ENCODE results near the gene COMTD1. TPM values are rescaled to one million over a fixed set of nuclear protein-coding genes. Genes with fewer than 3 reads are reported as not detected.

COMTD1 gene
- total and polyA plus RNA-seq, 2 of the 4 experiments (the other 2 are of a cell fraction) = 1.6 to 6.4 TPM

DNA sequence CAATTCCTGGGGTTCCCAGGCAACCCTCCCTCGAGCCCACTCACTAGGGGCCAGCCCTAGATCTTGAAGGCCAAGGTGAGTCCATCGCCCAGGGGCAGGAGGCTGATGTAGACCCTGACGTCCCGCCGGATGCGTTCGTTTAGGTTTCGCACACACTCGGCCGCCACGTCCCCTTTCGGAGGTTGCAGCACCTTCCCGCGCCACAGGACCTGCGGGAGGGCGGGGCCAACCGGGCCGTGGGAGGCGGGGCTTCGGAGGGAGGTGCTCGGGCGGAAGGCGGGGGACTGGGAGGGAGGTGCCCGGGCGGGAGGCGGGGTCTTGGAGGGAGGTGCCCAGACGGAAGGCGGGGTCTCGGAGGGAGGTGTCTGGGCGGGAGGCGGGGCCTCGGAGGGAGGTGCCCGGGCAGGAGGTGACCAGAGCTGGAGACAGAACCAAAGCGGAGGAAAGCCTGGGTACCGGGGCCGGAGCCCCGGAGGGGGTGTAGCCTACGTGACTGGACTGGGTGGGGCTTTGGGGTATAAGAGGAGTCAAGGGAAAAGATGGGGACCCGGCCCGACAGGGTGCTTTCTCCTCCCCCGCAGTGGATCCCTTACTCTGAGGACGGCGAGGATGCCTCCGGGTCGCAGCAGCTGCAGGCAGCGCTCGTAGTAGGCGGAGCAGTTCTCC, 1.6 kb downstream of the COMTD1 start:
- BruUV-seq (replicated peaks) = no TSS peak
- Histone ChIP-seq H4K5ac (ENCODE audit: low read depth, low read length) (peak overlapping the region; percentile 9; the same call in 1 of the 2 replicates), H3K36me3 (ENCODE audit: control insufficient read depth, insufficient read depth, low read length) (peaks cover 16% of the 10 kb centered on the region), H2BK15ac (ENCODE audit: low read depth, low read length) (no peak overlapping the region; the same call in 2 of the 3 replicates), H3K79me1 (ENCODE audit: low read depth in 1 of 2, low read length in 2 of 2) (peaks cover 4 to 27% of the 10 kb centered on the region in 2 experiments; a peak in 3 of 4 replicates), H3K14ac (replicated peaks; ENCODE audit: low read depth, low read length) (no peak overlapping the region), H4K20me1 (ENCODE audit: insufficient read depth, low read length) (peaks cover 27% of the 10 kb centered on the region), H3K4me1 (ENCODE audit: control insufficient read depth, insufficient read depth, low read length) (peaks cover 10% of the 10 kb centered on the region), H3K18ac (ENCODE audit: low read depth, low read length) (peak overlapping the region; percentile 51), H2BK120ac (ENCODE audit: low read depth, low read length) (peak overlapping the region; percentile 34; the same call in 1 of the 2 replicates), H3K27me3 (ENCODE audit: control insufficient read depth, insufficient read depth, low read length) (no peaks in the 10 kb centered on the region), H3K23ac (ENCODE audit: low read depth, low read length) (0 out of 2 replicates have a peak overlapping the region, but pooled peaks have one; percentile 55), H4K8ac (ENCODE audit: low read depth in 2 of 2, low read length in 2 of 2) (peak overlapping the region; percentile 50 to 66; a peak in 3 of 4 replicates), H2BK5ac (ENCODE audit: low read depth, low read length, poor library complexity, severe bottlenecking) (peak overlapping the region; percentile 23), H2AK9ac (replicated peaks; ENCODE audit: low read depth, low read length, poor library complexity) (peak overlapping the region; percentile 91), H2AFZ (replicated peaks; ENCODE audit: low read length, poor library complexity) (peak overlapping the region; percentile 90), H3K9me3 (ENCODE audit: control insufficient read depth, insufficient read depth, low read length) (no peaks in the 10 kb centered on the region), H2BK20ac (ENCODE audit: low read depth, low read length) (no peak overlapping the region), H3K9ac (ENCODE audit: low read depth, low read length) (peak overlapping the region; percentile 54), H3K4ac (ENCODE audit: low read depth, low read length) (peak overlapping the region; percentile 64), H3K9me1 (ENCODE audit: insufficient read depth, low read length) (peaks cover 4% of the 10 kb centered on the region; the same call in 1 of the 2 replicates), H2AK5ac (ENCODE audit: low read depth, low read length) (peak overlapping the region; percentile 68), H3K56ac (ENCODE audit: extremely low read depth, insufficient read depth, low read length) (no peak overlapping the region), H3K4me3 (ENCODE audit: insufficient read depth, low read depth, low read length) (peak overlapping the region; percentile 57), H3K4me2 (ENCODE audit: low read depth, low read length) (peak overlapping the region; percentile 73), H4K91ac (ENCODE audit: insufficient read depth, low read depth, low read length) (no peak overlapping the region; the same call in 1 of the 2 replicates), H3K27ac (ENCODE audit: insufficient read depth, low read length) (peak overlapping the region; percentile 25)
- WGBS, 2 experiments (ENCODE audit: extremely low coverage in 2 of 2, insufficient read length in 1 of 2) = 14% methylated on average over 19 of the region's 48 CpGs; no CpG with 5 or more reads in 1 of the 2 experiments
- ChIA-PET POLR2A (ENCODE audit: unreplicated experiment) (no interaction called here), CTCF (interaction anchor here (0.6 to 1.6 kb wide), 2 partner anchors 46 to 67 kb away, joined by 3 to 7 read pairs; no protein-coding TSS in a partner anchor)
- in situ Hi-C loops (cut with MboI; ENCODE audit: low sequenced_read_pairs) (loop anchor here (5.0 to 10.0 kb wide), 3 partner anchors 122 to 989 kb away; partner anchors contain the start of gene SAMD8), dilution Hi-C loops (cut with HindIII; ENCODE audit: low sequenced_read_pairs, unreplicated experiment) (no loop called here), intact Hi-C loops (cut with micrococcal nuclease) (loop anchor here (10.0 kb wide), 3 partner anchors 309 to 1089 kb away; partner anchors contain the start of gene KAT6B)
- peak; percentile 73 for DNase-seq
- no peak for TF ChIP-seq RFX5 (IDR thresholded peaks at IDR 0.05; ENCODE audit: low read depth, low read length)
- no peak for TF ChIP-seq CEBPB (IDR thresholded peaks at IDR 0.05; ENCODE audit: low read depth, low read length)
- peak; percentile 70 for ATAC-seq (ENCODE audit: low read depth)

All from IMR-90 (cell line).